Glutamatergic neuron (in vitro differentiated cells): ENCODE data around the gene ENPP1. TPM values are rescaled to one million over a fixed set of nuclear protein-coding genes. Genes with fewer than 3 reads are reported as not detected.

ENCODE experiments used
- DNase-seq: peaks from one replicate; pipeline ENCODE4 v3.0.0; 2022
- H3K27ac Mint-ChIP-seq: one replicate; pipeline ENCODE4 v1.8.0; 2020; ENCODE audit warnings: mild to moderate bottlenecking, mixed read lengths, inconsistent platforms; ENCODE audit not compliant: unreplicated experiment
- H3K27me3 Mint-ChIP-seq: one replicate; pipeline ENCODE4 v1.8.0; 2020; ENCODE audit warnings: mild to moderate bottlenecking, moderate library complexity, mixed read lengths, inconsistent platforms; ENCODE audit not compliant: unreplicated experiment
- H3K36me3 Mint-ChIP-seq: one replicate; pipeline ENCODE4 v1.8.0; 2020; ENCODE audit warnings: mild to moderate bottlenecking, mixed read lengths, inconsistent platforms; ENCODE audit not compliant: unreplicated experiment
- H3K4me1 Mint-ChIP-seq: one replicate; pipeline ENCODE4 v1.8.0; 2020; ENCODE audit warnings: mild to moderate bottlenecking, low read depth, mixed read lengths, inconsistent platforms; ENCODE audit not compliant: unreplicated experiment
- H3K4me3 Mint-ChIP-seq: one replicate; pipeline ENCODE4 v1.8.0; 2020; ENCODE audit warnings: mild to moderate bottlenecking, mixed read lengths, inconsistent platforms; ENCODE audit not compliant: unreplicated experiment
- H3K9me3 Mint-ChIP-seq: one replicate; pipeline ENCODE4 v1.8.0; 2020; ENCODE audit warnings: mild to moderate bottlenecking, moderate library complexity, mixed read lengths, inconsistent platforms; ENCODE audit not compliant: unreplicated experiment
- total RNA-seq: library from RNA; stranded (reverse); fragmentation: NEBNext Ultra II Directional; extraction: Animal tissue kit (Norgen Biotek cat#: 25700); gene quantifications from one replicate; pipeline ENCODE4 v1.2.1, GENCODE V29; 2021; ENCODE audit not compliant: unreplicated experiment
- TF ChIP-seq, protein P1 (sequence below): fragments of 200-600 bp; sonication (generic); IDR thresholded peaks from one replicate; pipeline ENCODE4 v1.5.0; 2021; ENCODE audit not compliant: partially characterized antibody, unreplicated experiment

Gene ENPP1
- total RNA-seq, 1 donor from 2014 or later, result 2.4 TPM

DNA sequence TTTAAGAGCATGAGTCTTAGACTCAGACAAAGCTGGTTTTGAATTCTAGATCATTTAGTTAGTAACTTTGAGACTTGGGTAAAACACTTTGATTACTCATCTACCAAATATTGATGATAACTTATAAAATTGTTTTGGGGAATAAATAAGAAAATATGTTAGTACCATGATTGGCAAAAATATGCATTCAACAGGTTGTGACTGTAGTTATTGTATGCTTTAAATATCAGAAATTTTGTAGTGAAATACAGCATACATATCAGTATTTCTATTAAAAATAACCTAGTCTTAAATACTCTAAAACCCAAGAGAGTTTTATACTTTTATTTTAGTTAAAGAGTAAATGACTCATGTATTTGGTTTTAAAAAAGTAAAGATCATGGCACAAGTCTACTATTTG, 68.7 kb downstream of the ENPP1 start:
- TF ChIP-seq, protein P1, sequence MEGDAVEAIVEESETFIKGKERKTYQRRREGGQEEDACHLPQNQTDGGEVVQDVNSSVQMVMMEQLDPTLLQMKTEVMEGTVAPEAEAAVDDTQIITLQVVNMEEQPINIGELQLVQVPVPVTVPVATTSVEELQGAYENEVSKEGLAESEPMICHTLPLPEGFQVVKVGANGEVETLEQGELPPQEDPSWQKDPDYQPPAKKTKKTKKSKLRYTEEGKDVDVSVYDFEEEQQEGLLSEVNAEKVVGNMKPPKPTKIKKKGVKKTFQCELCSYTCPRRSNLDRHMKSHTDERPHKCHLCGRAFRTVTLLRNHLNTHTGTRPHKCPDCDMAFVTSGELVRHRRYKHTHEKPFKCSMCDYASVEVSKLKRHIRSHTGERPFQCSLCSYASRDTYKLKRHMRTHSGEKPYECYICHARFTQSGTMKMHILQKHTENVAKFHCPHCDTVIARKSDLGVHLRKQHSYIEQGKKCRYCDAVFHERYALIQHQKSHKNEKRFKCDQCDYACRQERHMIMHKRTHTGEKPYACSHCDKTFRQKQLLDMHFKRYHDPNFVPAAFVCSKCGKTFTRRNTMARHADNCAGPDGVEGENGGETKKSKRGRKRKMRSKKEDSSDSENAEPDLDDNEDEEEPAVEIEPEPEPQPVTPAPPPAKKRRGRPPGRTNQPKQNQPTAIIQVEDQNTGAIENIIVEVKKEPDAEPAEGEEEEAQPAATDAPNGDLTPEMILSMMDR, result no peak

DNA sequence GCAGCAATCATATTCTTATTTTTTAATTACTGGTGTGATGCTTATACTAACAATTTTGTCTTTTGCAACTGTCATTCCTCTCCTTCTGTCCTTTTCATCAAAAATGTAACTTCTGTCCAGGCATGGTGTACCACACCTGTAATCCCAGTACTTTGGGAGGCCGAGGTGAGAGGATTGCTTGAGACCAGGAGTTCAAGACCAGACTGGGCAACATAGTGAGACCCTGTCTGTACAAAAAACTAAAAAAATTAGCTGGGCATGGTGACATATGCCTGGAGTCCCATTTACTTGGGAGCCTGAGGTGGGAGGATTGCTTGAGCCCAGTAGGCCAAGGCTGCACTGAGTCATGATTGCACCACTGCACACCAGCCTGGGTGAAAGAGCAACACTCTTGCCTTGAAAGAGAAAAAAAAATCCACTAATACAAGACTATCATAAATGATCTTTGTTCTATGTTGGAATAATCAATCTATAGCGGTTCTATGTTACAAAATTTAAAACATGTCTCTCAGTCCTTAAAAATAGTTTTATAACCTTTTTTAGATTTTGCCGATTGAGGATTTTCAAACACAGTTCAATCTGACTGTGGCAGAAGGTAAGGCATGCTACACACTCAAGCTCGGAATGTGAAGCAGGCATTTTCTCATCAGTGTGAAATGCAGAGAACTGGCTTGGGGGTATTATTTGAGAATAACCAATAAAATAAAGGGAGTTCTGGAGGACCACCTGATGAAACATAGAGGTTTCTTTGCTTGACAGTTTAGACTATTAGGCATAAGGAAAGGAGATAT, 70.4 kb downstream of the ENPP1 start:
- no peak for DNase-seq
- H3K4me3 Mint-ChIP-seq, result no peak overlapping the region
- peaks cover 3% of the 10 kb centered on the region for H3K4me1 Mint-ChIP-seq
- no peaks in the 10 kb centered on the region for H3K9me3 Mint-ChIP-seq
- H3K27ac Mint-ChIP-seq, result no peak overlapping the region
- H3K27me3 Mint-ChIP-seq, result no peaks in the 10 kb centered on the region
- TF ChIP-seq, protein P1, result no peak
- no peaks in the 10 kb centered on the region for H3K36me3 Mint-ChIP-seq

More for the DNA sequence above, 68.7 kb downstream of the ENPP1 start:
- DNase-seq, result no peak
- Mint-ChIP-seq H3K27me3 (no peaks in the 10 kb centered on the region), H3K27ac (no peak overlapping the region), H3K9me3 (no peaks in the 10 kb centered on the region), H3K4me1 (no peaks in the 10 kb centered on the region), H3K4me3 (no peak overlapping the region), H3K36me3 (no peaks in the 10 kb centered on the region)

DNA sequence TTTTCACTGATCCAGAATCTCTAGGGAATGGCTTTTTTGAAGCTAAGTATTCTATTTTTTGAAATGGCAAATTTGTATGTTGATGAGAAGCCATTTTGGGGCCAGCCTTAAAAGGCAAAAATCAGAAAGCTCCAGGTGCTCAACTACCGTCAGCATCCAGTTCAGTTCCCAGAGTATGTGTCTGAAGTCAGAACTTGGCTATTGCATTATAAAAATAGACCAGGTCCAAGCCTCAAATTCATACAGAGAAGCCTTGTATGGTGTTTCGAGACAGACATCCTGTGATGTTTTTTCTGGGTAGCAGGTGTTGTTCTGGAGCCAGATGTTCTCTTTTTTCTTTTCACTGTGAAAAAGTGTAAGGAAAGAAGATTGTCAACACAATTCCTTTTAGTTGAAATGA, 75.2 kb downstream of the ENPP1 start:
- Mint-ChIP-seq H3K4me3 (no peak overlapping the region), H3K4me1 (peaks cover 4% of the 10 kb centered on the region), H3K36me3 (no peaks in the 10 kb centered on the region), H3K27ac (no peak overlapping the region), H3K9me3 (no peaks in the 10 kb centered on the region), H3K27me3 (no peaks in the 10 kb centered on the region)
- no peak for DNase-seq
- TF ChIP-seq, protein P1, result no peak

DNA sequence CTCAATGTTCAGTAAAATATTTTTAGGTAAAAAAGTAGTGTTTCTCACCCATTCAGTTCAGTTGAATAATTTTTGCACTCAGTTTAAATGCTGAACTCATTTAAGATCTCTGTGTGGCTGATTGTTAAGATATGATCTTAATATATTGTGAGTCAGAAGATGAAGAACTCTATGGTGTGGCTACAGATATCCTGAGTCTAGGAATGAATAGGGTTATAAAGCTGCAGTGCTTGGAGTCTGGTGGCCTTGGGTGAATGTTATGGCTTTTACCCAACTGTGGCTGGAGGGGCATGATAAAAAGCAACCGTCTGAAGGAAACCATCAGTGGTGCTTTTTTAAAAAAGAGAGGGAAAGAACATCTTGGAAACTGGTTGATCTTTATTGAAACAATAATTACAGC, 77.4 kb downstream of the ENPP1 start:
- H3K4me1 Mint-ChIP-seq, result peaks cover 4% of the 10 kb centered on the region
- TF ChIP-seq, protein P1, result no peak
- H3K27ac Mint-ChIP-seq, result no peak overlapping the region
- DNase-seq, result no peak
- no peaks in the 10 kb centered on the region for H3K36me3 Mint-ChIP-seq
- no peaks in the 10 kb centered on the region for H3K9me3 Mint-ChIP-seq
- no peak overlapping the region for H3K4me3 Mint-ChIP-seq
- H3K27me3 Mint-ChIP-seq, result no peaks in the 10 kb centered on the region

DNA sequence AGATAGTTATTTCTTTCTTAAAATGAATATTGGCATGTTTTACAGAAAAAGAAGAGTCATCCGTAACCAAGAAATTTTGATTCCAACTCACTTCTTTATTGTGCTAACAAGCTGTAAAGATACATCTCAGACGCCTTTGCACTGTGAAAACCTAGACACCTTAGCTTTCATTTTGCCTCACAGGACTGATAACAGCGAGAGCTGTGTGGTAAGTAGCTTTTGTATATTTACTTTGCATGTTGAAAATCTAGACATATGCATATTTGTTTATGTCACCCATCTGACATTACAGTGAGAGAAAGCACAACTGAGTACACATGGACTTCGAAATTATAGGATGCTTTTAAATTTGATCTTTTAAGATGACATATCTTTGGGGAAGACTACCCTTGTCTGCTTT, 78.7 kb downstream of the ENPP1 start:
- no peak overlapping the region for H3K4me3 Mint-ChIP-seq
- no peaks in the 10 kb centered on the region for H3K9me3 Mint-ChIP-seq
- no peaks in the 10 kb centered on the region for H3K36me3 Mint-ChIP-seq

More for the DNA sequence above, 78.7 kb downstream of the ENPP1 start:
- no peak overlapping the region for H3K27ac Mint-ChIP-seq
- peaks cover 4% of the 10 kb centered on the region for H3K4me1 Mint-ChIP-seq
- TF ChIP-seq, protein P1, result no peak
- no peaks in the 10 kb centered on the region for H3K27me3 Mint-ChIP-seq
- DNase-seq, result no peak
